DMS53 treated with DMSO at 0.1 percent for 48 hours (cell line): ENCODE data around the gene GNAQ.

Experiments used
- DNase-seq: peaks from one replicate; lab custom pipeline; 2025; ENCODE audit not compliant: unreplicated experiment; lab: John Stamatoyannopoulos, UW

The GNAQ gene

DNA sequence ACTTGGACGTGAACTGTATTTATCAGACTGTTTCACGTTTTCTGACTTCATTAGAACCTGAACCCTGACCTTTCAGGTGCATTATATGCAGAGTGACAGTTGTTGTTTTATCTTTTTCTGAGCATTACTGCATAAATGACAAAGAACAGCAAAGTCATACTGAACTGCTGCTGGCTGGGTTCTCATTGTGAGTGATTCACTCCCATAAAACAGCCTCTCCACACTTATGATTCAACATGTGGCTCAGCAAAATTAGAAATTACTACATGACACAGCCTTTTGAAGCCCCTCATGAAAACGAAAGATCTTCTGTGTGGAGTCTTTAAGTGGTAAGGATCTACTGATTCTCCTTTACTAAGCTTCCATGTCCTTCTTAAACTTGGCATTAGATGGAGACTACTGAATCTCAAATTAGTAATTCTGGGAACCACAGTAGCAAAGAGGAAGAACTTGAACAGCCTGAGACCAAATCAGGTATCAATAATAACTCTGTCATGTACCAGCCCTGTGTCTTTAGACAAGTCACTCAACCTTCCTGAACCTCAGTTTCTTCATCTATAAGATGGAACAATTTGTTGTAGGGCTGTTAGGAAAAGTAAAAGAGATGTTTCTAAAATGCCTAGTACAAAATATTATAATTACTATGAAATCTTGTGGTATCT, 211.2 kb downstream of the GNAQ start:
- no peak for DNase-seq

DNA sequence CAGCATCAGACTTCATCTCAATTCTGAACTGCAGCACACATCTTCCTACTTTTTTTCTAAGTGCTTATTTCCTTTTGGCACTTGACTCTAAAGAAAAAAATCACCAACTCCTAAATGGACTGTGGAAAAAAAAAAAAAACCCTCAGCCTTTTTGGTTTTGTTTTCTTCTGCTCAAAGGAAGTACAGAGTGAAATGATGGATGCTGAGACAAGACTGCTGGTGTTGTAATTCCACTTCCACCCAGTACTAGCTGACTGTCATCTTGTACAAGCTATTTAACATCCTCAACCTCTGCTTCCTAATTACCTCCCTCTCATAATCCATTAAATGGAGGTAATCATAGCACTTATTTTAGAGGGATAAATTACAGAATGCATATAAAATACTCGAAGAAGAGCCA, 212.0 kb downstream of the GNAQ start:
- DNase-seq = no peak

DNA sequence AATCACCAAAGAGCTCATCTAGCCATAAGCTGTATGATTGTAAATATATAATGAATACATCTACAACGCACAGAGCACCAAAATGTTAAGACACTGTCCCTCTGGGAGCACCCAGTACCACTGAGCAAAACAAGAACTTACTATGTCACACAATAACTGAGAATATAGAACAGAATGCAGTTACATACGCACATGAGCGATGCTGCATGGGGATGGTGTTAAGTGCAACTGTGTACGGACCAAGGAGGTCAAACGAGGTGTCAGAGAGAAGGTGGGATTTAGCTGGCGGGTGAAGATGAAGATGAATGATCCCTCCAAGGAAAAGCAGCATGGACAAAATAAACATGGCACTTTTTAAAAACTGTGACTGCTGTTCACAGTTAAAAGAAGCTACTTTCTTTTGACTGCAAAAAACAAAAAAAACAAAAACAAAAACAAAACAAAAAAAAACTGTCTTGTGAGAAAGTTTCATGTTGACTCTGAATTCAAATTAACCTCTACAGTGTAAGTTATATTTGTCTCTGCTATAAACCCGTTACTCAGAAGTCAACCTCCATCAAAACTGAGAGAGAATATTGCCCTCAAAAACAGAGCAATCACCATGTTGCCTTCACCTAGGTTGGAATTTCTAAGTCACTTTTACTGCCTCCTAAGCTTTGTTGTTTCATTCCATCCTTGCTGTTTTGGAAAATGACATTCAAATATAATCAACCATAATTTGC, 213.9 kb downstream of the GNAQ start:
- DNase-seq = no peak

DNA sequence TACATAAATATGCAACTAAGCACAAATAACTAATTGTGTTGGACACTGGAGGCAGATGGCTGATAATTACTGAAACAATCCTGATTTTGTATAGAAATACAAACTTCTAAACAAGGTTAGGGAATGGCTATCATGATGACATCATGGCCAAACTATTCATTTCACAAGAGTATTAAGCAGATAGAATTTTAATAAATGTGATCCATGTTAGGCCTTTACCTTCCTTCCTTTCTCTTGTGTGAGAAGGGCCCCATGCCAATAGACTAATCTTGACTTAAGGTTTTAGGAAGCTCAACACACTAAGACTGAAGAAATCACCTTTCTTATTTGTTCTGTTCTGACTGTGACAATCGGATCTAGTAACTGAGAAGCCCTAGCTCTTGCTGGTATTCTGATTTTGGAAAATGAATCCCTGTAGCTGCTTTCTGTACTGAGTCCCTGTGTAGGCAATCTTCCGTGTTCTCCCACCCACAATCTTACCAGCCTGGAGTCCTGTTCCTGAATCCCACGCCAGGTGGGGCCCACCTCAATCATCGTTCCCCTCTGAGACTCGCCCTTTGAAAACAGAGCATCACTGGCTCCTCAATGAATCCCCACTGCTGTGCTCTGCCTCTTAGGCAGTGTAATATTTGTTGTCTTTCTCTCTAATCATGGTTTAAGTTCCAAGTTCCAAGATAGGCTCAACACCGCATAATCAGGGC, 214.8 kb downstream of the GNAQ start:
- DNase-seq = no peak

DNA sequence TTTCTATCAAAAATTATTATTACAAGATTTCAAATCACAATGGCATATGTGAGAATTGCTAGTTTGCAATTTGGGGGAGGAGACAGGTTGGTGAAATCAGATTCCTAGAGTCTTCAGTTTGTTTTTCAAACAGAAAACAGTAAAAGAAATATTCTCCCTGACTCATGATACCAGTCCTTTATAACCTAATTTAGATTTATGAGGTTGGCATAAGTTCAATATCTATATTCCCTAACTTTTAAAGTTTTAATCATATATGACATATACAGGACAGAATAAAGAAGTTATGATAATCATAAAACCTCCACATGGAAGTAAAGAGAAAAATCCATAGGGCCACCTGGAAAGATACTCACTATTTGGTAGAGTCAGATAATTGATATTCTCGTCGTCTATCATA, 216.4 kb downstream of the GNAQ start:
- DNase-seq = no peak

DNA sequence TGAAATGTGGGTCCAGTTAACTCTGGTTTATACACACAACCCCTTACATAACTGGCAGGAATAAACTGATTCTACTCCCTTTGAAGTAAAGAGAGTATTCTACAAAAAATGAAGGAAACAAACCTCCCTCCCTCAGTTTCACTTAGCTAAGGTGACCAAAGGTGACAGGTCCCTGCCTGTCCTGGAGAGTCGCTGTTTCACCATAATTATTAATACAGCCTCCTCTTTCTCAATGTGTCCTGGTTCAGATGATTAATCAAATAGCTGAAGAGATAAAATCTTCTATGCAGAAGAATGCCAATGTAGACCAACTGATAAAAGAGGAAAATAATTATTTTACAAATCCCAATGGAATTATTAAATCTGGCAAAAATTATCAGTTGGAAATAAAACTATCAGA, 219.8 kb downstream of the GNAQ start:
- no peak for DNase-seq

DNA sequence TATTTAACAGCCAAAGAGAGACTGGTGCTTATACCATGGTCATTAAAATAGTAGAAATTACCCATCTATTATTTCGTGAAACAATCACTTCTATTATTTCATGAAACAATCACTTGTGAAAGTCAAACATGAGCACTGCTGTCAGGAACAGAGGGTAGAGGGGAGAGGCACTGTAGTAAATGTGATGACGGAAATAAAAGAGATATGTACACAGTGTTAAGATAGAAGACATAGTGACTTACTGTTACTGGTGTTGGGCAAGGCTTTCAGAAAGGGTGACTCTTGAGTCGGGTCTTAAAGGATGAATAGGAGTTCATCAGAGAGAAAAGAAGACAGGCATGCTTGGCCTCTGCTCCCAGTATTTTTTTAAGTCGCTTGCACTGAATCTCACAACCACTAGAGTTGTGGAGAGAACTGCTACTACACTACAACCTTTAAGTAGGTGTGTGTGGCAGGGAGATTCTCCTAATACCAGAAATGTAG, 220.9 kb downstream of the GNAQ start:
- DNase-seq = no peak

DNA sequence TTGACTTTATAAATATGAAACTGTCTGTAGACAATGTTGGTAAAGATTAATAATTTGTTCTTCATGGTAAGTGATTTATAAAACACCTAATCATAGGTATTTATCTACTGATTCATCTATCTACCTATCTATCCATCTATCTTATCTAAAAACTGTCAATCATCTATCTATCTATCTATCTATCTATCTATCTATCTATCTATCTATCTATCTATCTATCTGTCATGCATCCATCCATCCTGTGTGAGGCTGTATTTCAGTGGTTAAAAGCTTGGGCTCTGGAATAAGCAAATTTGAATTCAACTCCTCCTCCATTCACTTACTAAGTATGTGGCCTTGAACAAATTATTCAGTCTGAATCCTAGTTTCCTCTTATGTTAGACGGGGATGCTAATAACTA, 221.6 kb downstream of the GNAQ start:
- DNase-seq = no peak

DNA sequence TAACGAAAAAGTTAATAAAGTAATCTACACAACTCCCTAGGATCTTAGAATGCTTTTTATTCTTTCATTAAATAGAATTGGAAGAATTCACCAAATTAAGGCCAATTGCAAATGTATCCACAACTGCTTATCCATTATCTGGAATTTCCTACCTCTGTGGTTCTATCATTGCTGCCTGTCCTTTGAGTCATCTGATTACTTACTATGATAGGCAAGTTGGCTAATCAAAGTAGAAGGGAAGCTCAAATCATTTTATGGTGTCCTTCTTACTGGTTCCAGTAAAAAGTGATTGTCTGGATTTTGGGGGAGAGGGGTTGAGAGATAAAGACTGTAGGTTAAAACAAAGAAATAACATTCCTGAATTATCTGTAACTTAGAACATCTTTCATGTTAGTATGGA, 222.1 kb downstream of the GNAQ start:
- no peak for DNase-seq

DNA sequence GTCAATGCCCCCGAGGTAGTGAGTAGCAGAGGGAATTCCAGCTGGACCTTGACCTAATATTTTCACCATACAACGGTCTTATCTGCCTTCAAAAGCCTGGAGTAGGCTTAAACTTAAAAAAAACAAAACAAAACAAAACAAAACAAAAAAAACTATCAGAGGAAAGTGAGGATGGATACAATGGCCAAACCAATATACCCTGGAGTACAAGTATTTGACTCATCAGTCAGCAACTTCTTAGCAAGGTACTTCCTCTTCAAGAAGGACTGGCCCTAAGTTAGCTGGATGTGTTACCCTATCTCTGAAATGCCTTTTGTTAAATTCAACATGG, 222.9 kb downstream of the GNAQ start:
- no peak for DNase-seq

DNA sequence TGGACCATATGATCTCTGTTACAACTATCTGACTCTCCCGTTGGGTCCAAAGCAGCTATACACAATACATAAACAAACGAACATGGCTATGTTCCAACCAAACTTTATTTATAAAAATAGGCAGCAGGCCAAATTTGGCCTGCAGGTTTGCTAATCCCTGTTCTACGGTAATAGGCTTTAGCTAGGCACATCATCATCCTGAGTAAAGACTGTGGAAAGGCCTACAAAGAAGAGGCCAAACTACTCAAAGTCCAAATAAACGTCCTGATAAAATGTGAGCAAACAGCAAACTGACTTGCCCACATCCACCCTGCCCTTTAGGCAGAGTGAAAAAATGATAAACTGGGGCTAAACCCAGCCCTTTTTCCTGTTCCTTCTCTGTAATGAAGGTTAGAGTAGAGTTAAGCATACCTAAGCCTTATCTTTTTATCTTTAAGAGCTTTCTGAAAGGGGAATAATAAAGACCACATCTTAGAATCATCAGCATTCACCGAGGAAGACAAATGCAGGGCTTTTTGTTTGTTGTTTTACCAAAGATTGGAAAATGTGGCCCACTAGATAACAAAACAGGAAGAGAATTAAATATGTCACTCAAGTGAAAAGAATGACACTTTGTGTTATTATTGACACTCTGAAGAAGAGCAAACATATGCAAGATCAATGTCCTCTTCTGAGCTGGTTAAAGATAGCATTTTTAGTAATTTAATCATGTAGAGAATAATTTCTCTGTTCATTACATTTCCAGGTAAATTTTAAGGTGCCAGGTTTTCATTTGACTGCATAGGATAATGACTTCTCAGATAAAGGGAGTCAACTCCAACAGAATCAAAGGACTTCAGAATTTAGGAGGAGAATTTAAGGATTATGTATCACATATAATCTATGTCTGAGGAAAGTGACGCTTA, 223.5 kb downstream of the GNAQ start:
- peak; percentile 8 for DNase-seq

DNA sequence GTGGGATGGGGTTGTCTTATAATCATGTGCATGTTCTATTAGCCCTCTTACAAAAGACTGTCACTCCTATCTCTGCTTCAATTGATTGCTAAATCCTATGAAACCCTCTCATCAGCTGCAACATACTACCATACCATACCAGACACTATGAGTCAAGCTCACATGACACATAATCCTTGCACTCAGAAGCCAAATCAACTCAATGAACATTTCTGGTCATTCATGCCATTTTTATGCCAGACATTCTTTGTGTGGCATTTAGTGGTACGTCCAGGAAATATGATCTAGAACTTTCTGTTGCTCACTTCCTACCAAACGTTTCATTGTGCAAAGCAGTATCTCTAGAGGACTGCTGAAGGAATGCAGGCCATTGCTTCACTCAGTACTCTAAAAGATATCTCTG, 224.3 kb downstream of the GNAQ start:
- no peak for DNase-seq

DNA sequence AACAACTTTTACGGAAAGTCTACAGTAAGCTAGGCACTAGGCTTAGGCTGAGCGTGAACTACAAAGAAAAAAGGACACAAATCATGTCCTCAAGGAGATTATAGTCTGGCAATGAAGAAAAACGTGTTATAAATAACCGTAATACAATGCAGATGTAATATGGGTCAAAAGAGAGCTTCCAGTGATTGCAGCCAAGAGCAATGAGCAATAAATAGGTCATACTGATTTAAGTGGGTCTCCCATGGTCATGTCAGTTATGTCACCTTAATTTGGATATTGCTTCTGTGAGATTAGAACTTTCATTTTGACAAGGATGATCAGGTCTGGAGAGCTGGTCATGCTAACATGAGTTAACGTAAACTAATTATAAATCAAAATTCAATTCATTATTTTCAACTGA, 224.9 kb downstream of the GNAQ start:
- no peak for DNase-seq

DNA sequence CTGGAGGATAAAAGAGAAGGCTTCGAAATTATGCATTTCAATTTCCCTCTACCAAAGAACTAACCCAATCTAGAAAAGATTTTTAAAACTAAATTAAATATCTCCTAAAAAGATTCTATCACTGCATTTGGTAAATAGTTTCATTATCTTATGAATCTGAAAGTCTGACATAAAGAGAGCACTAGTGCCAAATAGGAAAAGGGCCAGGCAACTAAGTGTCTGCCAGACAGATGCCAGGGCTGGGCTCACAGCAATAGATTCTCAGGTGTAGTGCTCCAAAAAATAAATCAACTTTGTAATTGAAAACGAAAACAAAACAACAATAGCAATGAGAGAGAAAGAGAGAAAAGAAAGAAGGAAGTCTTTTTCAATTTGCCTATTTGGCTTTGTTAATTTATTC, 225.8 kb downstream of the GNAQ start:
- no peak for DNase-seq

DNA sequence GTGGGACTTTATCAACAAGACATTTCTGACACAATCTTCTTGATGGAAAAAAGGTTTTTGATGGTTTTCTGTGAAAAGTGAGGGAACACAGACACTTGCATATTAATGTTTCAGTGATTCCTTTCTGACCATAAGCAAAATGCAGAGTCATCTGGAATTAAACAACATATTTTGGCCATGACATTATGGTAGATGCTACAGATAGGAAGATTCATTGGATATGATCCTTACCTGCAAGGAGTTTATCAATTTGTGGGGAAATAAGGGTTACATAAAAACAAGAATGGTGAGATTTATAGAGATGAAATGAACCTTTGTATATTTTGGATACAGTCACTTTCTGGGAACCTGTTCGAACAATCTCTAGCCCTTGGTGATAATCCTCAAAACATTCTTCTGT, 228.2 kb downstream of the GNAQ start:
- no peak for DNase-seq

DNA sequence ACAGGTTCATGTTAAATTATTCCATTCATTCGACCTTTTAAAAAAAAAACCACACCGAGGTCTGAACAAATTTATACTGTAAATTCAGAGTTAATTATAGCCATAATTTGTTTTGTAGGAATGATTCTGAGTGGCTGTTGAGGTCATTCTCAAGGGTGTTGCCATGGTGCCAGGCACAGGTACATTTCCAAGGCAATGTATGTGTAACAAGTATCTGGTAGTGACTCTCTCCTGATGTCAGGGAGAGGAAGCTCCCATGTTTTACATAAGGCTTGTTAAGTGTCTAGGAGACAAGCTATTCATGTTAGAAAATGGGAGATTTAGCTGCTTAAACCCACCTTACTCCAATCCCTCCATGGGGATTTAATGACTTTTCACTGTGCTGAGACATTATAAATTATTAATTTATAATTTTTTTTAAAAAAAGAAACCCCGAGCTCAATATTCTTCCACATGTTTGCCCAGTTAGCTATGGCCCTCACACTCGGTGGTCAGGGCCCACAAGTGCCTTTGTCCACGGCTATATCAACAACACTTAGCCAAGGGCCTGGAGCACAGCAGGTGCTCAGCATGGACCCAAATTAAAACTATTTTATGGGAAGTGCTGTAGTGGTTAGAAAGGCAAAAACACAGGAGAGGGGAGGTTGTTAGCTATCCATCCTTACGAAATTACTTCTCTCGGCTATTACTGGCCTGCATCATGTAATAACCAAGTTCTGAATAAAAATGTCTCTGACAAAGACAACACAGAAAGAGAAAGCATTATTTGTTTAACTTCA, 228.9 kb downstream of the GNAQ start:
- DNase-seq = peak; percentile 60

DNA sequence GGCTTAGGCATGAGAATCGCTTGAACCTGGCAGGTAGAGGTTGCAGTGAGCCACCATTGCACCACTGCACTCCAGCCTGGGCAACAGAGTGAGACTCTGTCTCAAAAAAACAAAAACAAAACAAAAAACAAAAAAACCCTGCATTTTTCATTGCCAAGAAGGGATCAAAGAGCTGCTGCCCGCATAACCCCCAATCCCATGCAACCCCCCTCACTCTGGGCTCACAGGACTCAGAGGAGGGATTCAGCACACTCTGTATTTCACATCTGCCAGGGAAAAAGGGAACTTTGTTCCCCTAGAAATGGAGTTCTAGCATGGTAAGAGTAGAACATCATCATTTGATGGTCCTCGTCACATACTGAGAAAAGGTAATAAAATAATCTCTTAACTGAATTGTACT, 229.5 kb downstream of the GNAQ start:
- no peak for DNase-seq

DNA sequence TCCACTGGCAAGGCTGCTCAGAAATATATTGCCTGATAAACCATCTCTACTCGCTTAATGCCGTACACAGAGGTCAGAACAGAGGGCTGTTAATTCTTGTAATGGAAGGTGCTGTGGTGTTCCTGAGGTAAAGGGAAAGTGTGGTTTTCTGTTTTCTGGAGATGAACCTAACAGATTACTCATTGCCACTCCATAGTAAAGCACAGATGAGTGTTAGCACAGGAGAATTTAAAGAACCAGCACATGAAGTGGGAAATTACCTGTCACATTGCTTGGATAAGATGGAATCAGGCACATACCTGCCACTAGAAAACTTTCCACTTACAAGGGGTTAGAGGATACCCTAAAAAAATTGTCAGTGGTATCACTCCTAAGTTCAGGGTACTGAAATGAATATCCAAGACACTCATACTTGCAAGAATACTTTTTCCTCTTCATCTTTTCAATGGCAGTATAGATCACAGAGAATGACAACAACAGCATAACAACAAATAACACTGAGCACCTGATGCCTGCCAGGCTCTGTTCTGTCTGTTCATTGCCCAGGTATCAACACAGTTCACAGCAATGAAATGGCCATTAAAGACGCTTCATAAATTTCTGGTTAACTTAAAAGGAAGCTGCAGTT, 230.6 kb downstream of the GNAQ start:
- DNase-seq = no peak

DNA sequence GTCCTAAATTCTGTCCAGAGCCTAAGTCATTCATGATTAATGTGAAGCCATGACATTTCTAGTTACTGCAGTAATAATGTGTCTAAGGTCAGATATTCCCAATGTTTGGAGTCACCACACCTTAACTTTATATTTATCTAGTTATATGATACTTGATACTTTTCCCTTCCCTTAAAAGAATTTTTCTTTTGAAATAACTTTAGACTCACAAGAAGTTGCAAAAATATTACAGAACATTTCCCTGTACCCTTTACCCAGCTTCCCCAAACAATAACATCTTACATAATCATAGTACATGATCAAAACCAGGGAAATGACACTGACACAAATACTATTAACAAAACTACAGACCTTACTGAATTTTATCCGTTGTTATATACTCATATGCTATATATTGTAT, 233.5 kb downstream of the GNAQ start:
- no peak for DNase-seq

DNA sequence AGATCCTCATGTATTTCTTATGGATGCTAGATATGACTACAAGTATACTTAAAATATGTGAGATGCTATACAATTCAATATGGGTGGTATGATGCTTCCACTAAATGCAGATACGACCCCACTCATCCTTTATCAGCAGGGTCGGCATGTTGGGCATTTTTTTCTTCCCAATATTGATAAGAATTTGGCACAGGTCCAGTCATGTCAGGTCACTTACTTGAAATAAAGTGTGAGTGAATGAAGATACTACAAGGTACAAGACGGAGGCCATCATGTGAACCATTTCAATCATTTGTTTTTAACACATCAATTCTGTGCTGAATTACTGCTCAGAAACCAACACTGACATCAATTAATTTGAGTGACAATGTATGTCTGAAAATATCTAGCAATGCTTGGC, 236.6 kb downstream of the GNAQ start:
- DNase-seq = no peak
